22Rv1 (cell line): ENCODE results near the gene LRIG1.

Source experiments
- CTCF ChIP-seq: fragments of 450-650 bp; IDR thresholded peaks from 2 replicates; pipeline ENCODE4 v1.5.1; 2017; ENCODE audit warnings: mild to moderate bottlenecking
- ZFX ChIP-seq: fragments of 450-650 bp; IDR thresholded peaks from 2 replicates; pipeline ENCODE4 v1.6.1; 2017; ENCODE audit warnings: antibody characterized with exemption, borderline replicate concordance

GRCh38 chr3:66390013-66390412, 110.8 kb downstream of the LRIG1 start:
- no peak for TF ChIP-seq CTCF
- TF ChIP-seq ZFX: no peak
